GM19455 (cell line): Measurements from ENCODE around the gene RAVER1.
"Not testable (repeated sequence)": the region's sequence is repeated elsewhere in the genome, so short reads cannot be mapped to it uniquely, and the experiment has no call there.

Experiments used
- ATAC-seq: cut with Tn5 transposase; IDR thresholded peaks from one replicate; pipeline ENCODE4 v1.9.1; 2021; ENCODE audit not compliant: unreplicated experiment

Gene RAVER1

DNA sequence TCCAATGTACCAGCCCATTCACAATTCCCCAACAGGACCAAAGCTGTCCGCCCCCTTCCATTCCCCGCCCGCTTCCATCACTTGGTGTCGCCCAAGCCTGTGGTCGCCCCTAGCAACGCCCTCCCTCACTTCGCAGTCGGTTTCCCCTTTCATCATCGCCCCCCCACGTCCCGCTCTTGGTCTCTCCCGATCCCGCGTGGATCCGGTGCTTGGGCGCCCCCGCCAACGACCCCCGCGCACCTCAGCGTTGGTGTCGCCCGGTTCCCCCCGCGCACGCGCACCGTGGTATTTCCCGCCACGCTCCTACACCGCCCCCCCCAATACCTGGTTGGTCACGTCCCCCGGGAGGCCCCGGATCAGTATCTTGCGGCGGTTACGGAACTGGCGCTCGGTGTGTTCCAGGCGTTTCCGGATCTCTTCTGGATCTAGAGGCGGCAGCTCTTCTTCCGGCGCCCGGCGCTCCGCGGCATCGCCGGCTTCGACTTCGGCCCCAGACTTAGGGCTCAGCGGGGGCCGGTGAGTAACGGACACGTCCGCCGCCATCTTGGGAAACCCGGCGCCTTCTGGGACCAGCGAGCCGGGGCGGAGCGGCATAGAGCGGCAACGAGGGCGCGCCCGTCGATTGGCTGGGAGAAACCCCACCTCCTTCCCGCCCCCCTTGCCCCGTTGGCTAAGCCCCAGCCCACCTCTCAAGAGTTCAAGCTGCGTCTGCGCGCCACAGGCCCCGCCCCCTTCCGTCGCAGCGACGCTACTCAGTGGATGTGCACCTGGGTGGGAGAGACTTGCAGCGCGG, at the start of gene RAVER1:
Gene RAVER1, minus strand, starts transcription at position 565 of the 793 bp plus-strand sequence. Its CDS starts 22 bp downstream, at position 543.
- peak; percentile 84 for ATAC-seq

- ATAC-seq: not testable (repeated sequence)
Observed at GRCh38 chr19:10383223-10383499, 49.8 kb upstream of the RAVER1 start.

DNA sequence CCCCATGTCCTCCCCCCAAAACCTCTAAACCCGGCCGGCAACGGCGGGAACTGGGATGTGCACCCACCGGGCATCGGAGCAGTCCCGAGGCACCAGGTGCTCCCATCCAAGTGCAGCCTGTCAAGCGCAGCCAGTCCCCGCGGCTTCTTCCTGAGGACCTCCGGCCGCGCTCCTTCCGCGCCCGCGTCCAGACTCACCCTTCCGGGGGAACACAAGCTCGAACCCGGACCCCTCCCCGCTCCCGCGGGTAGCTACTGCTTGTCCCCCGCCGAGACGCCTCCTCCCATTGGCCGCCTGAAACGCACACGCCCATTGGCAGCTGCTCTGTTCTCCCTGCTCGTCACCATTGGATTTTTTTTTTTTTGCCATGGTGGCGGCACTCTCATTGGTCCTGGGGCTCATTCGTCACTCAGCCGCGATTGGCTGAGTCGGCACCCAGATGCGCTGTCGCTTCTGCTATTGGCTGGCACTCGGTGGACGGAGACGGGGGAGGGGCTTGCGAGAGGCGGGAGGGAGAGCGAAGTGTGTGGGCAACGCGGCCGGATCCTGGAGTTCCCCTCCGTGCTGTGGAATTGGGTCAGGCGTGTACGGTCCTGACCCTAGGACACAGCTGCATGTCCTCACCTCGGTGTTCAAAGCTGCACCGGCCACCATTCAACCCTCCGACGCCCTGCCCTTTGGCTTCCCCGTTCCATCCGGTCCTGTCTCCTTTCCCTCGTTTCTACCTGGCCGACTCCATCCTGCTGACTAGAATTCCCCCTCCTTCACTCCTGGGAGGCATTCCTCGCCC, 47.2 kb upstream of the RAVER1 start, which contains the start of gene TYK2:
Gene TYK2, minus strand, starts transcription at position 260 of the 790 bp plus-strand sequence. CDS start 2,166 bp downstream, outside the sequence.
- peak; percentile 92 for ATAC-seq

GRCh38 chr19:10379880-10380312, 46.6 kb upstream of the RAVER1 start:
- ATAC-seq: no peak

- no peak for ATAC-seq
Observed at GRCh38 chr19:10378124-10378523, 44.8 kb upstream of the RAVER1 start.

DNA sequence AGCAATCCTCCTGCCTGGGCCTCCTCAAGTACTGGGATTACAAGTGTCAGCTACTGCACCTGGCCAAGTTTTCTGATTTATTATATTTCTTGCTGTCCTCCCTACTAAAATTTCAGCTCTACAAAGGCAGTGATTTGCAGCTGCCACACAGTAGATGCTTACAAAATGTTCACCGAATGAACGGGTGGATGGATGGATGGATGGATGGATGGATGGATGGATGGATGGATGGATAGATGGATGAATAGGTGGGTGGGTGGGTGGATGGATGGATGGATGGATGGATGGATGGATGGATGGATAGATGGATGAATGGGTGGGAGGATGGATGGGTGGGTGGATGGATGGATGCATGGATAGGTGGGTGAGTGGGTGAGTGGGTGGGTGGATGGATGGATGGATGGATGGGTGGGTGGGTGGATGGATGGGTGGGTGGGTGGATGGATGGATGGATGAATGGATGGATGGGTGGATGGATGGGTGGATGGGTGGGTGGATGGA, 43.9 kb upstream of the RAVER1 start:
- not testable (repeated sequence) for ATAC-seq

- no peak for ATAC-seq
Observed at GRCh38 chr19:10374931-10375330, 41.6 kb upstream of the RAVER1 start.

DNA sequence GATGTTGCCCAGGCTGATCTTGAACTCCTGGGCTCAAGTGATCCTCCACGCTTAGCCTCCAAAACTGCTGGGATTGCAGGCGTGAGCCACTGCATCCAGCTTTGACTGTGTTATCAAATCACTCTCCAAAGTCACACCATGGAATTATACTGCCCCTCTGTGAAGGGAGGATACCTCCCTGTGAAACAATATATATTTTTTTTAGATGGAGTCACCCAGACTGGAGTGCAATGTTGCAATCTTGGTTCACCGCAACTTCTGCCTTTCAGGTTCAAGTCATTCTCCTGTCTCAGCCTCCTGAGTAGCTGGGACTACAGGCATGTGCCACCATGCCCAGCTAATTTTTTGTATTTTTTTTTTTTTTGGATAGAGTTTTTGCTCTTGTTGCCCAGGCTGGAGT, 39.4 kb upstream of the RAVER1 start:
- ATAC-seq: no peak

- ATAC-seq: no peak
Observed at GRCh38 chr19:10368101-10368803, 34.9 kb upstream of the RAVER1 start.

DNA sequence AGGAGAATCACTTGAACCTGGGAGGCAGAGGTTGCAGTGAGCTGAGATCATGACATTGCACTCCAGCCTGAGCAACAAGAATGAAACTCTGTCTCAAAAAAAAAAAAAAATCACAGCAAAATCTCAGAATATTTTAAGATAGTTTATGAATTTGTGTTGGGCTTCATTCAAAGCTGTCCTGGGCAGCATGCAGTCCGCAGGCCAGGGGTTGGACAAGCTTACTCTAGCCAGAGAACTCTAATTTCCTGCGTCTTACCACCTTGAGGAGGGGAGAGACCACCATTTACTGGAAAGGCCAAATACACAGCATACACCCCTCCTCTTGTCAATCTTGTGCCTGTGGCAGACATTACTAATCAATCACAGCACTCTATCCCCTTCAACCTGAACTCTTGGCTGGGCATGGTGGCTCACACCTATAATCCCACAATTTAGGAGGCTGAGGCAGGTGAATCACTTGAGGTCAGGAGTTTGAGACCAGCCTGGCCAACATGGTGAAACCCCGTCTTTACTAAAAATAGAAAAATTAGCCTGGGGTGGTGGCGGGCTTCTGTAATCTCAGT, 33.7 kb upstream of the RAVER1 start:
- ATAC-seq: not testable (repeated sequence)

DNA sequence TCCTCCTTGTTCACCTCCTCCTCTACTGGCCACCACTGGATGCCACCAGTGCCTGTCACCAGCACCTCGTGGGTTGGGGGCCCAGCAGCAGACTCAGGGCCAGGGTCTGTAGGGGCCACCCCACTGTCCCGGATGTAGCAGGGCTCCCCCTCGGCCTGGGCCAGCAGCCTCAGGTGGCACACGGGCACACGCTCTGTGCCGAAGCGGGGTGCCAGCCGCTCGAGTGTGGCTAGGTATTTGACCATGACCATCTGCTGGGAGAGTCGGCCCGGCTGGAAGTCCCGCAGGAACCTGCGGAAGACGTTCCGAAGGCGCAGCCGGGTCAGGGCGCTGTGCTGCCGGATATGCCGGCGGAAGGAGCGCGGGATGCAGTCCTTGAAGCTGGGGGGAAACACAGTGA, 32.2 kb upstream of the RAVER1 start:
- no peak for ATAC-seq

DNA sequence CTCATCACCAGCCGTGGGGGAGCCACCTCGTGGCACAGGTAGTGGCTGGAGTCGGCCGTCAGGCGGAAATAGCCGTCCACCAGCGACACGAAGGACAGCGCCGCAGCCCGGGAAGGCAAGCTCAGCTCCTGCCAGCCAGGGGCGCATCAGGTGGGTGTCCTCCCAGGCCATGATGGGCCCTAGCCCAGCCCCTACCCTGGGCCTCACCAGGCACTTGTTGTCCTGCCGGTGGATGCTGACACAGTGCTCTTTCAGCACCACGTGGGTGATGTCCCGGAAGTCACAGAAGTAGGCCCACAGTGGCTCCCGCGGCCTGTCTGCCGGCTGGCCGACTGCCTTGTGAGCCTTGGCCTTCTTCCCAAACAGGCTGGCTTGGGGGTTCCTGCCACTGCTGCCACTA, 31.3 kb upstream of the RAVER1 start:
- ATAC-seq: no peak

DNA sequence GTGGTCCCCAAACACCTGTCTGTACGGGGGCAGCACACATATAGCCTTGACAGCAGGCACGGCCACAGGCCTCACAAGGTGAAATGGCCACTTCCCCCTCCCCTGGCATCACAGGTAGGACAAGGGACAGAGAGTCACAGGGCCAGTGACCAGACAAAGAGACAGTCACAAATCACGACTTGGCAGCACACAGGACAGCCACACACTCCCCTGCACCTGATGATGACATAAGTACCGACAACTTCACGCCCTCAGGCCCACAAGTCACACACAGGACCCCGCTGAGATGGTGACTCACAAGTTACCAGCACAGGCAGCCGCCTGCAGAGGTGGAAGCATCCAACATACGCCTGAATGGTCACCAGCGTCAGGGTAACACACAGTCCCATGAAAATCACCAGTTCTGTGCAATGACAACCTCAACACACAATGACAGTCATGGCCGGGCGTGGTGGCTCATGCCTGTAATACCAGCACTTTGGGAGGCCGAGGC, 30.5 kb upstream of the RAVER1 start:
- no peak for ATAC-seq

GRCh38 chr19:10362259-10362658, 28.9 kb upstream of the RAVER1 start:
- ATAC-seq: no peak

- ATAC-seq: no peak
Observed at GRCh38 chr19:10361569-10362011, 28.3 kb upstream of the RAVER1 start.

GRCh38 chr19:10356431-10356830, 23.1 kb upstream of the RAVER1 start:
- ATAC-seq: no peak

- ATAC-seq: no peak
Observed at GRCh38 chr19:10353793-10354391, 20.6 kb upstream of the RAVER1 start.

- ATAC-seq: no peak
Observed at GRCh38 chr19:10352764-10353671, 19.7 kb upstream of the RAVER1 start.

DNA sequence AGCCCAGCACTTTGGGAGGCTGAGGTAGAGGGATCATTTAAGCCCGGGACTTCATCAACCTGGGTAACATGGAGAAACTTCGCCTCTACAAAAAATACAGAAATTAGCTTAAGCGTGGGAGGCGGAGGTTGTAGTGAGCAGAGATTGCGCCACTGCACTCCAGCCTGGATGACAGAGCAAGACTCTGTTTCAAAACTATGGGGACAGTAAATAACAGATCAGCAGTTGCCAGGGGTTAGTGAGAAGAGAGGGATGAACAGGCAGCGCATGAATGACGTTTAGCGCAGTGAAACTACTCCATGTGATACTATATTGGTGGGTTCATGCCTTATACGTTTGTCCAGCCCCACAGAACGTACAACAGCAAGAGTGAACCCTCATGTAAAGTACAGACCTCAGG, 13.2 kb upstream of the RAVER1 start:
- no peak for ATAC-seq
